Thoracic aorta (tissue), 2 donors: Measurements from ENCODE around the gene OPRD1. TPM values are rescaled to one million over a fixed set of nuclear protein-coding genes. Genes with fewer than 3 reads are reported as not detected.
"Not testable (repeated sequence)": the region's sequence is repeated elsewhere in the genome, so short reads cannot be mapped to it uniquely, and the experiment has no call there.

Experiments
- ATAC-seq: fragments of 150-250 bp; one replicate; pipeline ENCODE4 v1.8.0; 2017; ENCODE audit warnings: low read depth; ENCODE audit not compliant: insufficient number of reproducible peaks, low FRiP score
- DNase-seq: peaks from one replicate; pipeline ENCODE4 v3.0.0-alpha.2; 2020; ENCODE audit warnings: low spot score
- H3K27ac ChIP-seq, 2 donors: fragments of 200-600 bp; sonication (generic); 1 replicate in 1 of 2; 2 replicates in 1 of 2; pipeline ENCODE4 v1.5.1; 2016; ENCODE audit warnings: mild to moderate bottlenecking in 2 of 2, moderate library complexity in 2 of 2
- H3K27me3 ChIP-seq: fragments of 200-600 bp; sonication (generic); replicated peaks from 2 replicates; pipeline ENCODE4 v1.6.0; 2016; ENCODE audit warnings: mild to moderate bottlenecking; ENCODE audit not compliant: insufficient read depth
- H3K36me3 ChIP-seq: fragments of 200-600 bp; sonication (generic); one replicate; pipeline ENCODE4 v1.5.1; 2016
- H3K4me1 ChIP-seq, 2 donors: fragments of 200-600 bp; sonication (generic); 1 replicate in 1 of 2; 2 replicates in 1 of 2; pipeline versions ENCODE4 v1.5.1 to v1.6.0; 2016; ENCODE audit warnings: low read depth in 2 of 2, mild to moderate bottlenecking in 1 of 2; ENCODE audit not compliant: control insufficient read depth in 1 of 2
- H3K4me3 ChIP-seq: fragments of 200-600 bp; sonication (generic); 2 replicates; pipeline ENCODE4 v1.5.1; 2016; ENCODE audit warnings: mild to moderate bottlenecking
- H3K9me3 ChIP-seq: fragments of 200-600 bp; sonication (generic); 2 replicates; pipeline ENCODE4 v1.5.1; 2016
- total RNA-seq, 2 donors: library from RNA; depleted of rRNA; stranded (reverse); fragments of >200 nt; gene quantifications; one replicate each; pipeline versions ENCODE4 v1.1.0 to v1.2.3, GENCODE V29; 2016
- TF ChIP-seq, protein P1 (sequence below): fragments of 200-600 bp; sonication (generic); IDR thresholded peaks from one replicate; pipeline ENCODE4 v1.5.1; 2019; ENCODE audit warnings: antibody characterized with exemption

Gene OPRD1
- not detected for total RNA-seq

- H3K4me1 ChIP-seq, result no peaks in the 10 kb centered on the region
- no peak for DNase-seq
- no peaks in the 10 kb centered on the region for H3K36me3 ChIP-seq
- no peak within 1 kb of the TSS for H3K27ac ChIP-seq
- no peaks in the 10 kb centered on the region for H3K27me3 ChIP-seq
- no peak for ATAC-seq
- H3K9me3 ChIP-seq, result no peaks in the 10 kb centered on the region
- TF ChIP-seq, protein P1, sequence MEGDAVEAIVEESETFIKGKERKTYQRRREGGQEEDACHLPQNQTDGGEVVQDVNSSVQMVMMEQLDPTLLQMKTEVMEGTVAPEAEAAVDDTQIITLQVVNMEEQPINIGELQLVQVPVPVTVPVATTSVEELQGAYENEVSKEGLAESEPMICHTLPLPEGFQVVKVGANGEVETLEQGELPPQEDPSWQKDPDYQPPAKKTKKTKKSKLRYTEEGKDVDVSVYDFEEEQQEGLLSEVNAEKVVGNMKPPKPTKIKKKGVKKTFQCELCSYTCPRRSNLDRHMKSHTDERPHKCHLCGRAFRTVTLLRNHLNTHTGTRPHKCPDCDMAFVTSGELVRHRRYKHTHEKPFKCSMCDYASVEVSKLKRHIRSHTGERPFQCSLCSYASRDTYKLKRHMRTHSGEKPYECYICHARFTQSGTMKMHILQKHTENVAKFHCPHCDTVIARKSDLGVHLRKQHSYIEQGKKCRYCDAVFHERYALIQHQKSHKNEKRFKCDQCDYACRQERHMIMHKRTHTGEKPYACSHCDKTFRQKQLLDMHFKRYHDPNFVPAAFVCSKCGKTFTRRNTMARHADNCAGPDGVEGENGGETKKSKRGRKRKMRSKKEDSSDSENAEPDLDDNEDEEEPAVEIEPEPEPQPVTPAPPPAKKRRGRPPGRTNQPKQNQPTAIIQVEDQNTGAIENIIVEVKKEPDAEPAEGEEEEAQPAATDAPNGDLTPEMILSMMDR, result no peak
- no peak within 1 kb of the TSS for H3K4me3 ChIP-seq
Measured at GRCh38 chr1:28811766-28812668, at the start of gene OPRD1. TSS of gene OPRD1 (plus strand) at chr1:28812170. CDS start at chr1:28812384, 214 bp downstream.

DNA sequence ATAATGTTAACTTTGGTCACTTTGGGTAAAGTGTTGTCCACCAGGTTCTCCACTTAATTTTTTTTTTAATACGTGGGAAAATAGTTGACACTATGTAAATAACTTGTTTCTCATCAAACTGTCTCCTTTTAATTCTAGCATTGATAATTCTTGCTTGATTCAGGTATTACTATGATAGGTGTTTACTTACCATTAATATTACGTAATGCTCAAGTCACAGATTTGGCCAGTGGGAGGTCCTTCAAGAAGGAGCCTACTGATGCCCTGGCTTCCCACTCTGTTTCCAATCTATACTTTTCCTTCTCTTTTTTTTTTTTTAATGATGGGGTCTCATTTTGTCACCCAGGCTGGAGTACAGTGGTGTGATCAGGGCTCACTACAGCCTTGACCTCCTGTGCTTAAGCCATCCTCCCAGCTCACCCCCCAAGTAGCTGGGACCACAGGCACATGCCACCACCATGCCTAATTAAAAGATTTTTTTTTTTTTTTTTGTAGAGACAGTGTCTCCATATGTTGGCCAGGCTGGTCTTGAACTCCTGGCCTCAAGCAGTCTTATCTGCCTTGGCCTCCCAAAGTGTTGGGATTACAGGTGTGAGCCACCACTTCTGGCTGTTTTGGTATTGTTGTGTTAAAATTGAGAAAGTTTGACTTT lies 45.3 kb upstream of the OPRD1 start:
- H3K4me1 ChIP-seq, result peaks cover 0 to 2% of the 10 kb centered on the region in 2 donors
- H3K4me3 ChIP-seq, result no peak overlapping the region

DNA sequence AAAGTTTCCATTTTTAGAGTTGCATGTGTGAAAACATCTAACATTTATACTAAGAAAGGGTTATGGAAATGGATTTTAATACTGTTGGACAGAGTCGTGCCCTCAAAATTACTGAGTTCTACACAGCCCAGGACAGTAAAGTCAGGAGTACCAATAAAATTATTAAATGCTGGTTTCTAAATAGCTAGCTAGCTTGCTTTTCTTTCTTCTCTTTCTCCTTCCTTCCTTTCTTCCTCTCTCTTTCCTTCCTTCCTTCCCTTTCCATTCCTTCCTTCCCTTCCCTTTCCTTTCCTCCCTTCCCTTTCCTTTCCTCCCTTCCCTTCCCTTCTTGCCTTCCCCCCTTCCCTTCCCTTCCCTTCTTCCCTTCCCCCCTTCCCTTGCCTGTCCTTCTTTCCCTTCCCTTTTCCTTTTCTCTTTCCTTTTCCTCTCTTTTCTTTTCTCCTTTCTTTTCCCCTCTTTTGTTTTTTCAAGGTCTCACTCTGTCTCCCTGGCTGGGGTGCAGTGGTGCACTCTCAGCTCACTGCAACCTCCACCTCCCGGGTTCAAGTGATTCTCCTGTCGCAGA lies 41.3 kb upstream of the OPRD1 start:
- Histone ChIP-seq H3K27me3 (no peaks in the 10 kb centered on the region), H3K4me3 (no peak overlapping the region), H3K9me3 (no peaks in the 10 kb centered on the region), H3K27ac (no peak overlapping the region), H3K4me1 (peaks cover 4 to 7% of the 10 kb centered on the region in 2 donors), H3K36me3 (peaks cover 19% of the 10 kb centered on the region)
- TF ChIP-seq, protein P1, result no peak
- DNase-seq (no peak), ATAC-seq (no peak)

More for the DNA sequence above, 45.3 kb upstream of the OPRD1 start:
- Histone ChIP-seq H3K36me3 (peaks cover 14% of the 10 kb centered on the region), H3K27ac (no peak overlapping the region), H3K9me3 (no peaks in the 10 kb centered on the region), H3K27me3 (no peaks in the 10 kb centered on the region)
- no peak for ATAC-seq
- TF ChIP-seq, protein P1, result no peak
- no peak for DNase-seq

GRCh38 chr1:28771921-28772320 lies 40.0 kb upstream of the OPRD1 start:
- not testable (repeated sequence) for DNase-seq, H3K27ac ChIP-seq, ATAC-seq, H3K4me3 ChIP-seq, H3K4me1 ChIP-seq, H3K9me3 ChIP-seq, H3K27me3 ChIP-seq
- H3K36me3 ChIP-seq, result peaks cover 19% of the 10 kb centered on the region

DNA sequence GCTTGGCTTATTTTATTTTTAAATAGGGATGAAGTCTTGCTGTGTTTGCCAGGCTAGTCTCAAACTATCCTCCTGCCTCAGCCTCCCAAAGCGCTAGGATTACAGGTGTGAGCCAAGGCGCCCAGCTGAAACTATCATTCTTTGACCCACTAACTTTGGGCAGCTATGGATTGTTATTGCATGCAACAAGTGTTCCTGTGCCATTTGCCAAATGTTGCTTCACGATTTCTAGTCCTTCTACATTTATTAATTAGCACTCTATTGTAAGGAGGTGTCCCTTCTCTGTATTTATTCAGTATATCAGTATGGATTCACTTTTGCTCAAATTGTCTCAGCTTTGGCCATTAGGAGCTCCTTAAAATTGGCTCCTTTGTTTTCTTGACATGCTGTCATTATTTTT lies 38.9 kb upstream of the OPRD1 start:
- peaks cover 19% of the 10 kb centered on the region for H3K36me3 ChIP-seq
- DNase-seq (no peak), ATAC-seq (no peak)
- H3K27me3 ChIP-seq, result no peaks in the 10 kb centered on the region
- no peak overlapping the region for H3K4me3 ChIP-seq
- TF ChIP-seq, protein P1, result no peak
- no peaks in the 10 kb centered on the region for H3K9me3 ChIP-seq
- no peak overlapping the region for H3K27ac ChIP-seq
- peaks cover 4 to 7% of the 10 kb centered on the region in 2 donors for H3K4me1 ChIP-seq
